SKM-1 treated with dmso at 0.1 percent for 144 hours (cell line): ENCODE data around the gene VCX.
"Not testable (repeated sequence)": the region's sequence is repeated elsewhere in the genome, so short reads cannot be mapped to it uniquely, and the experiment has no call there.

Experiments
- DNase-seq: peaks from one replicate; lab custom pipeline; 2025; ENCODE audit not compliant: unreplicated experiment; lab: John Stamatoyannopoulos, UW

The VCX gene

DNA sequence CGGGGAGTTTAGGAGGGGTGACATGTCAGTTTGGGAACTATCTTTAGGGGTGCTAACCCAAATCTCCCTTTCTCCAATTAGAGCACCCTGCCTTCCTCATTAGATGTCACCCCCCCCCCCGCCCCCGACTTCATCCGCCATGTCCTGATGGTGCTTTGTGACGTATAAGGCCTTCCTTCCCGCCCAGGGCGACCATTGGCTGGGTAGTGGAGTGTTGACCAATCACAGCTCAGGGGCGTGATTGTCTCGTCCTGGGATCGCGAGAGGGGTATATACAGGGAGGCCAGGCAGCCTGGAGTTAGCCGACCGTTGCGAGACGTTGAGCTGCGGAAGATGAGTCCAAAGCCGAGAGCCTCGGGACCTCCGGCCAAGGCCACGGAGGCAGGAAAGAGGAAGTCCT is at the start of gene VCX:
Gene VCX (plus strand): TSS at position 301 of the 400 bp plus-strand sequence. CDS start 33 bp downstream, at position 334.
- not testable (repeated sequence) for DNase-seq

DNA sequence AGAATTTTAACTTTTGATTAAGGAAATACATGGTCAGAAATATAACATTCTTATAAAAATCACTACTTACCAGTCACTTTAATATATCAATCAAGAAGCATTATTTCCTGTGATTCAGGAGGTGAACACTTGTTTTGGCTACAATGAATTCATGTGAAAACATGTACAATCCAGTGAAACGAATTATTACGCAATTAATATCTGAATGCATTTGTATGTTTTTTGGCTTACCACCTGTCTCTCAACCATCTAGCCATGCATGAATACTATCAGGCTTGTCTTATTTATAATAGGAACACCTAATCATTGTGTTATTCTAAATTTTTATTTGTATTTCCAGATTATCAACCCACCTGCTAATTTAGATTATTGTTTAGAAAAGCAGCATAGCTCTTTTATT is 44.6 kb upstream of the VCX start:
- DNase-seq = no peak

DNA sequence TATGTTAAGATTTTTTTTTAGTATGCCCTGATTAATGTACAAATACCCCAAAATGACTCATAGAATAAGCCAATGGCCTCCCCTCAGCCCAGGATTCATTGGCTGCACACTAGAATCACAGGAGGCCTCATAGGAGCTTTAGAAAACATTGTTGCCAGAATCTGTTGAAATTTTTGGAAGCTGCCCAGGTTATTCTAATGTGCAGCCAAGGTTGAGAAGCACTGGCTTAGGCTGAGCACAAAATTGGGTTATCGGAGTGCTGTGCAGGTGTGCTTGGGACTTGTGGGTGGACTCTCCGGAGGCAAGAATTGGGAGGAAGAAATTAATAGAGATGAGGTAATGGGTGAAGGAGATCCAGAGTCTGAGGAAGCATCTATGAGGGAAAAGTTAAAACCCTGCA is 41.3 kb upstream of the VCX start:
- DNase-seq = no peak

DNA sequence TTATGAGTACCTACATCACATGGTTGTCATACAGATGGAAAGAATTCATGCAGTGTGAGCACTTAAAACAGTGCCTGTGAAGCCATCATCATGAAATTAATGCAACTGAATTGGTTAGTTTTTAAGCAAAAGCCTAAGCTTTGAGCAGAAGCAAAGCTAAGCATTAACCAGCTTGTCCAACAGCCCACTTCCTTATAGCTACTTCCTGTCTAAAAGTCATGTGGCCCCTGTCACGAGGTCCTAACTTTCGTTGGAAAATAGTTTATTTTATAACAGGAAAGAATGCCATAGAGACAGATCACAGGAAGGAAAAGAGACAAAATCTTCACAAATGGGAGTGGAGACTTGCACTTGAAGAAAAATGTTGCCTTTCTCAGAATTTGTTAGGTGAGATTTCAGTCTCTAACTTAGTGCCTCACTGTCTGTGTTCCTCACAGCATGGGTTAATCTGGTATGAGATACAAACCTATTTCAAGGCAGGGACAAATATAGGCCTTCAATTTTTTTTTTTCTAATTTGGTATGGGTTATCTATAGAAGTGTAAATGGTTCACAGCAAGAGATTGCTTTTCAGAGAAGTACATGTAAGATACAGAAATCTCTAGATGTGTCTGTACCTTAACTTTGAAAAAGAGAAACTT is 27.7 kb upstream of the VCX start:
- DNase-seq = no peak

DNA sequence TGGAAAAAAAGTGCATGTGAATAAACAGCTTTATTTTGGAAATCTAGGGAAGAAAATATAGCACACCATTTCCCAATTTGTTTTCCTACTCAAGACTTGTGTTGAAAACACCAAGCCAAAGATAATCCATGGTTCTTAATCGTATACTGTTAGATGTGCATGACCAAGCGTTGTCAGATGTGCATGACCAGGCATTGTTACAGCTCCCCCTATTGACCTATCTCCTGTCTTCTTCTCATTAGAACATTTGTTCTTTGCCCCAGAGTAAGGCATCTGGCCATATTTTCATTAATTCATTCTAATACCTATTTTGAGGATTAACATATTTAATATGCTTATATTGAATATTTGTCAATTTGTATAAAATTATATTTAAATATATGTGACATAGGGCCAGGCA is 14.4 kb upstream of the VCX start:
- DNase-seq = no peak

DNA sequence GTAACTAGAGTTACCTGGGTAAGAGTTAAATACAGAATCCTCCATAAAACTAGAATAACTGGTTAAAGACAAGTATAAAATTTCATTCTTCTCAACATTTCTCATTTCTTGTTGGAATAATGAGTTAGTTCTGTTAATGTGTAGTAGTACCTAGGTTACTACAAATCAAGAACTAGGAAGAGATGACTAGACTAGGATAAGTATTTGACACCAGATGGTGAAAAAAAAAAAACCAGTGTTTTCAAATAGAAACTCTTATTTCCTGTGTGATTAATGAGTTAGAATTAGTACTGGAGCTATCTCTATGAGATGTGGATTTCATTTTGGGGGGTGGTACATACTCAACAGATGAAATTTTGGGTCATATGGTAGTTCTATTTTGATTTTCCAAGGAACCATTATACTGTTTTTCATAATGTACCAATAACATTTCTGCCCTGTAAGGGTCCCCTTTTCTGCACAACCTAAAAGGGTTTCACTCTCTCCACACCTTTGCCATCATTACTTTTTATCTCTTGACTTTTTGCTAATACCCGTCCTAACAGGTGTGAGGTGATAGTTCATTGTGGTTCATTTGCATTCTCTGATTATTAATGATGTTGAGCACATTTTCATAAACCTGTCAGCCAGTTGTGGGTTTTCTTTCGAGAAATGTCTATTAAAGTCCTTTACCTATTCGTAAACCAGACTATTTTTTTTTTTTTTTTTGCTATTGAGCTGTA is 1.7 kb upstream of the VCX start:
- DNase-seq = no peak

DNA sequence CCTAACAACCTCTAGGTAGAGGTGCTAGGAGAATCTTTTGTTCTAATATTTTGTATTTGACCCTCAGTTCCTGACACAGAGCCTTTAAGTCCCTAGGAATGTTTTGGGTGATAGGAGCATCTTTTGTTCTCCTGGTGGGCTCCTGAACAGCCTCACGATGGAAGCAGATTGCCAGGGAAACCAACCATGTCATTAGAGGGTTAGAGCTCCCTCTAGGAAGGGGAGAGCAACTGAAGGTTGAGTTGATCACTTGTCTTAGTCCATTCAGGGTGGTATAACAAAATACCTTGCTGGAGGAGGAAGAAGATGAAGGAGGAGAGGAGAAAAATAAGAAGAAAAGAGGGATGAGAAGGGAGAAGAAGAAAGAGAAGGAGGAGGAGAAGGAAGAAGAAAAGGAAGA is 9.2 kb downstream of the VCX start:
- DNase-seq = no peak

DNA sequence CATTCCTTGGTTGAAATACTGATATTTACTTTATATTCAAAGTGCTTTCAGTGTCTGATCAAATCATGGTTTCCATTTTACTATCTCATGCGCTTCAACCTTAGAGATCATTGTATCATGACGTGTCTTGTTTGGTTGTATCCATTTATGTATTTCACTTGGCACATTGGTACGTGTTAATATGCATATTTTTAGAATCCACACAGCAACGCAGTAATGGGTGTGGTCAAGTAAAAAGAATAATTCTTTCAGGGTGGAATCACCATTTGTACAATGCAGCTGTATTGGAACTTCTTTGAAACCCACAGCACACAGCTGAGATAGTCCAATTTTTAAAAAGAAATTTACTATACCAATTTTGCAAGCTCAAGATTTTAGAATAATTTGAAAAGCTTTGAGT is 29.1 kb downstream of the VCX start:
- no peak for DNase-seq

DNA sequence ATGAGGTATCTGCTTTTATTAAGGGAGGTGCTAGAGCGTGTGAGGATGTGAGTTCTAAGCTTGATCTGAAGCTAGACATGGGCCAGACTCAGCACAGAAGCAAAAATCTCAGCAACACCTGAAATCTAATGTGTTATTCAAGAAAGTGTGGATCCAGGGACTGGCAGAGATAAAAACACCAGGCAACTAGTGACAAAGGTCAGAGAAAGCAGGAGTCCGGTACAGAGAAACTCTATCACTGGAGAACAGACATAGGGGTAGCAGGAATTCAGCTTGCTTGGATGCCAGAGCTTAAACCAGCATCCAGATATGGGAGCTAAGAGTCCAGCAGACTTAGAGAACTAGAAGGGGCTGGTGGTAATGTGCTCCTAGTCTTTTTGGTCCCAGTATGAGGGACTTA is 34.0 kb downstream of the VCX start:
- no peak for DNase-seq

DNA sequence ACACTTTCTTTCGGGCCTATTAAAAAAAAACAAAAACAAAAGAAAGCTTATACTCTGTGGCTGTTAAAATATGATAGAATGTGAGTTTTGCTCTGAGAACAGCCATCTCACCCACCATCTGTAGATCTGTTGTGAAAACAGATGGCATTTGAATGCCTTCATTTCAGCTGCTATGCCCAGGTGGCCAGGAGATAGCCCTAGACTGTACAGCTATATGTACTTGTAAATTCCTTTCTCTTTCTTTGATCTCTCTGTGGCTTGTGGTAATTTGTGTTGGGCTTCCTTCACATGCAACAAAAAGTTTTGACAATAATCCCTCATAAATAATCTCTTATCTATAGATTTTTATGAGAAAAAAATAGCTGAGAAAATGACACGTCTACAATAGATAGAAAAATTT is 46.2 kb downstream of the VCX start:
- no peak for DNase-seq

DNA sequence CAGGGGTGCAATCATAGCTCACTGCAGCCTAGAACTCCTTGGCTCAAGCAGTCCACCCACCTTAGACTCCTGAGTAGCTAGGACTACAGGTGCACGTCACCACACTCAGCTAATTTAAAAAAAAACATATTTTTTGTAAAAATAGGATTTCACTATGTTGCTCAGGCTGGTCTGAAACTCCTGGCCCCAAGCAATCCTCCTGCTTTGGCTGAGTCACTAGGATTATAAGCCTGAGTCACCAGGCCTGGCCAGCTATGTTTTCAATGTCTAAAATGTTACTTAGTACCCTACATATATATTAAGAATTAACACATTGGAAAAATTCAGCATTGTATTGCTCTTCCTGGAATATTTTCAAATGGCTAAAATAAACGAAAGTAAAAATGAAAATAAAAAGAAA is 46.7 kb downstream of the VCX start:
- DNase-seq = no peak

DNA sequence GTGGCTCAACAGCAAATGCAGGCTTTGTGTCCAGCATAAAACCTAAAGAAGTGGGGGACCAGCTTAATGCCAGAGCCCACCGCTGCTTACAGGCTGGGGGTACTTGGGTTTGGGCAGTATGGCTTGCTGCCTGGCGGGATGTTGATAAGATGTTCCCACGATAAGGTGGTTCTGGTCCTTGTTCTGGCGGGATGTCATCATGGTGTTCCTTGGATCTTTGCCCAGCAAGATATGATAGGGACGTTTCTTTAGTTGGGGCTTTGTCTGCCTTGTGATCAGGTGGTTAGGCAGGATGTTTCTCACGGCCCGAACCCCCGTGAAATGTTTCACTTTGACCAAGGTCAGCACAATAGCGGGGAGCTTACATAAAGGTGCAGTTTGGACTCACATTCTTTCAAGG is 49.0 kb downstream of the VCX start:
- DNase-seq = no peak
